ENCODE data around the gene PFDN6.
"Not testable (repeated sequence)": the region's sequence is repeated elsewhere in the genome, so short reads cannot be mapped to it uniquely, and the experiment has no call there.

The PFDN6 gene

DNA sequence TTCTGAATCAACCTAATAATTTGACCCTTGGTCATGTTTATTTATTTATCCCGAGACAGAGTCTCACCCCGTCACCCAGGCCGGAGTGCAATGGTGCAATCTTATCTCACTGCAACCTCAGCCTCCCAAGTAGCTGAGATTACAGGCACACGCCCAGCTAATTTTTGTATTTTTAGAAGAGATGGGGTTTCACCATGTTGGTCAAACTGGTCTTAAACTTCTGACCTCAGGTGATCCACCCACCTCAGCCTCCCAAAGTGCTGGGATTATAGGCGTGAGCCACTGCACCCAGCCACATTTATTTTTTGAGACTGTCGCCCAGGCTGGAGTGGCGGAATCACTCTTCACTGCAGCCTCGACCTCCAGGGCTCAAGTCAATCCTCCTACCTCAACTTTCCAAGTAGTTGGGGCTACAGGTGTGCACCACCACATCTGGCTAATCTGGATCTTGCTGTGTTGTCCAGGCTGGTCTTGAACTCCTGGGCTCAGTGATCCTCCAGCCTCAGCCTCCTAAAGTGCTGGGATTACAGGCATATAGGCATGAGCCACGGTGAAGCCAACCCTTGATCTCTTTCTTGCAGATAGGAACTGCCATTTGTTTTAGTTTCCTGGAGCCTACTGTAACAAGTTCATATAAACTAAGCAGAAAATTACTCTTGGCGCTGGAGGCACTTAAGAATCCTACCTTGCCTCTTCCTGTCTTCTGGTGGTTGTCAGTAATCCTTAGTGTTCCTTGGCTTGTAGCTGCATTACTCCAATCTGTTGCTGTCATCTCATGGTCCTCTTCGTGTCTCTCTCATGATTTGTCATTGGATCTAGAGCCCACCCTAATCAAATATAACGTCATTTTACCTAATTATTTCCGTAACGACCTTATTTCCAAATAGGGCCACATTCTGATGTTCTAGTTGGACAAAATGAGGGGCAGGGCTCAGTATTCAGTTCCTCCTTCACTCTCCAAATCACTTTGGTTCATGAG, 15.2 kb upstream of the PFDN6 start:
- DNase-seq (ENCODE audit: low read depth), result no peak

DNA sequence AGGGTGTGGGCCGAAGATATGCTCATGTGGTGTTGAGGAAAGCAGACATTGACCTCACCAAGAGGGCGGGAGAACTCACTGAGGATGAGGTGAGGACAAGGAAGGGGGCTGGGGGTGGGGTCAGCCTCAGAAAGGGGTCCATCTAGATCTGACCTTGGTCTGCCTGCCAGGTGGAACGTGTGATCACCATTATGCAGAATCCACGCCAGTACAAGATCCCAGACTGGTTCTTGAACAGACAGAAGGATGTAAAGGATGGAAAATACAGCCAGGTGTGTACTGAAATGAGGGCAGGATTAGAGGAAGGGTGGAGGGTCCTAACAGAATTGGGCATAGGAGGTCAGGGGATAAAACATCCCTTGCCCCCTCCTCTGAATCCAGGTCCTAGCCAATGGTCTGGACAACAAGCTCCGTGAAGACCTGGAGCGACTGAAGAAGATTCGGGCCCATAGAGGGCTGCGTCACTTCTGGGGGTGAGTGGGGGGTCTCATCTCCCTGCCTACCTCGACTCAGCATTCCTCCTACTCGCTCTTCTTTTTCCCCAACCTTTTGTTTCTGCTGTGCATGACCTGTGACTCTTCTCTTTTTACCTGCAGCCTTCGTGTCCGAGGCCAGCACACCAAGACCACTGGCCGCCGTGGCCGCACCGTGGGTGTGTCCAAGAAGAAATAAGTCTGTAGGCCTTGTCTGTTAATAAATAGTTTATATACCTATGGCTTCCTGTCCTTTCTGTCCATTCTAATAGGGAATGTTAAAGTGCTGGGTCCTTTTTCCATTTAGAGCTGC, 13.4 kb upstream of the PFDN6 start:
- not testable (repeated sequence) for DNase-seq (ENCODE audit: low read depth)

DNA sequence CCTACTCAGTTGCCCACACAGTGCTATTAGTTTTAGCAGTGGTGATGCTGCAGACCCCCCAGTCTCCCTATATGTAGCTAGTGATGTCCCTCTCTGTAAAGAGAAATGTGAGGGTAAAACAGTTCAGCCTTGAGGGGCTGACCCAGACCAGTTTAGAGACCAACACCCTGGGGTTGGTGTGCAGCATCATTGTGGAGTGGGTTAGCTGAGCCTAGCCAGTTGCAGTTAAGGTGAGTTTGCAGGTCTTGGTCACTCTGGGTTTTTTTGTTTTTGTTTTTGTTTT, 12.9 kb upstream of the PFDN6 start:
- no peak for DNase-seq (ENCODE audit: low read depth)

DNA sequence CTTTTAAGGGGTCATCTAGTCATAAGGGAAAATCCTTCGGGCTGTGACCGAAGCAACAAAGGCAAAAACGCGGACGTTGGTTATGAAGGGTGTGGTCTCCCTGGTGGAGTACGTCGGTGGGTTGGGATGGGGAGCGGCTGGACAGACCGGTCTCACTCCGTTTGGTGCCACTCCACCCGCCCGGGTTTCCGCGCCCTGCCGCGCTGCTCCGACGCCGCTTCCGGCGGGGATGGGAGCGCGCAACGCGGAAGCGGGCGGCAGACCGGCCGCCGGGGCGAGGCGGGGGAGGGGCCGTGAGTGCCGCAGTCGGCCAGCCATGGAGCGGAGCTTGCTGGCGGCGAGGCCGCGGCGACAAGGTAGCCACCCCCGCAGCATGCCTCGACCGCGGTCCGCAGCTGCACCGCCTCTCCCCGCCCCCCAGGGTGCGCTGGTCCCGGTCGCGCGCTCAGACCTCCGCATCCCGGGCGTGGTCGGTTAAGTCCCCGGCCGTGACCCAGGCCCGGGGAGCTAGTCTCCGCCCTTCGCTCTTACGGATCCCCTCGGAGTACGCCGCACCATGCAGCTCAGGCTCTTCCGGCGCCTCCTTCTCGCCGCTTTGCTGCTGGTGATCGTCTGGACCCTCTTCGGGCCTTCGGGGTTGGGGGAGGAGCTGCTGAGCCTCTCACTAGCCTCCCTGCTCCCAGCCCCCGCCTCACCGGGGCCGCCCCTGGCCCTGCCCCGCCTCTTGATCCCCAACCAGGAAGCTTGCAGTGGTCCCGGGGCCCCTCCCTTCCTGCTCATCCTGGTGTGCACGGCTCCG, 12.3 kb upstream of the PFDN6 start, which contains the start of gene B3GALT4:
TSS of gene B3GALT4 (plus strand) at position 260 of the 799 bp plus-strand sequence. CDS start at position 557, 297 bp downstream.
- peak; percentile 86 for DNase-seq (ENCODE audit: low read depth)

DNA sequence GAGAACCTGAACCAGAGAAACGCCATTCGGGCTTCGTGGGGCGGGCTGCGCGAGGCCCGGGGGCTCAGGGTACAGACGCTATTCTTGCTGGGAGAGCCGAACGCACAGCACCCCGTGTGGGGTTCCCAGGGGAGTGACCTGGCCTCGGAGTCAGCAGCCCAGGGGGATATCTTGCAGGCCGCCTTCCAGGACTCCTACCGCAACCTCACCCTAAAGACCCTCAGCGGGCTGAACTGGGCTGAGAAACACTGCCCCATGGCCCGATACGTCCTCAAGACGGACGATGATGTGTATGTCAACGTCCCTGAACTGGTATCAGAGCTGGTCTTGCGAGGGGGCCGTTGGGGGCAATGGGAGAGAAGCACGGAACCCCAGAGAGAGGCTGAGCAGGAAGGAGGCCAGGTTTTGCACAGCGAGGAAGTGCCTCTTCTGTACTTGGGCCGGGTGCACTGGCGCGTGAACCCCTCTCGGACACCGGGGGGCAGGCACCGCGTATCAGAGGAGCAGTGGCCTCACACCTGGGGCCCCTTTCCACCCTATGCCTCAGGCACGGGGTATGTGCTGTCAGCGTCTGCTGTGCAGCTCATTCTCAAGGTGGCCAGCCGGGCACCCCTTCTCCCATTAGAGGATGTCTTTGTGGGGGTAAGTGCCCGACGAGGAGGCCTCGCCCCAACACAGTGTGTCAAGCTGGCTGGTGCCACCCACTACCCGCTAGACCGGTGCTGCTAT, 11.6 kb upstream of the PFDN6 start:
- no peak for DNase-seq (ENCODE audit: low read depth)

DNA sequence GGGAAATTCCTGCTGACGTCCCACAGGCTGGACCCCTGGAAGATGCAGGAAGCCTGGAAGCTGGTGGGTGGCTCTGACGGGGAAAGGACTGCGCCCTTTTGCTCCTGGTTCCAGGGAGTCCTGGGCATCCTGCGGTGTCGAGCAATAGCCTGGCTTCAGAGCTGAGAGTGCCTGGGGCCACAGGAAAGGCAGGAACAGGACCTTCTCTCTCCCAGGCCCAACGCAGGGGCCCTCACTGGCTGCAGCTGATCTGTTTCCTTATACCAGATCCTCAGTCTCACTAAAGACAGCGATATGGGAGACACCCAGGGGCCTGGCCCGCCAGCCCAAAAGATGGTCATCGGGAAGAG, 11.0 kb upstream of the PFDN6 start:
- no peak for DNase-seq (ENCODE audit: low read depth)

DNA sequence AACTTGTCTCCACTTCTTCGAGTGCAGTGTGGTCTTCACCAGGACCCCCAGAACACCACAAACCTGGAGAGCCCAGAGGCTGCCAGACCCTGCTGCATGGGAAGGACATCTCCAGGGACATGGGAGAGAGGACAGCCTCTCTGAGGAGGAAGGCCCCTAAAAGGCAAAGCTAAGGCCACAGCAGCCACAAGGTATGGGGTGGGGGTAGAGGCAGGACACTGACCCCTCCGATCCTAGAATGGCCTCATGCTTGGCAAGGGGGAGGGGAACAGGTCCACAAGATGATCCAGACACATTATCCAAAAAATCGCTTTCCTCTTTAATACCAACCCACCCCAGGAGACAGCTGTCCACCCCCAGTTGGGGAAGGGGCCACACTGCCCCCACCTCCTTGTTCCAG, 10.6 kb upstream of the PFDN6 start:
- no peak for DNase-seq (ENCODE audit: low read depth)

DNA sequence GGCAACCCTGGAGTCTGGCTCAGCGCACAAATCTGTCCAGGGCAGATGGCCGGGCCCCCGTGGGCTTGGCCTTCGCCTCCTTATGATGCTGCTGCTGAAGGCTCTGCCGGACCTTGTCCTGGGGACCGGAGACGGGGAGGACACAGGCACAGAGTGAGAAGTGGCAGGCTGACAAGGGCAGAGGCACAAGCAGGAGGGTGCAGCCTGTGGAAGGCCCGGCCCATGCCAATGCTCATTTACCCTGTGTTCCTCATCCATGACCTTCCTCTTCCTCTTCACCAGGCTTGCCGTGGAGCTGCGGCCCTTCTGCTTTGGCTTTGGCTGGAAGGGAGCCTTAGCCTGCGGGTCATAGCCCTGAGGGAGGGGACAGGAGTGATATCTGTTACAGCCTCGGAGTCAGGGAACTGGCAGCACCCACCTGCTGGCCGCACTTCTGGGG, 10.1 kb upstream of the PFDN6 start:
- no peak for DNase-seq (ENCODE audit: low read depth)

DNA sequence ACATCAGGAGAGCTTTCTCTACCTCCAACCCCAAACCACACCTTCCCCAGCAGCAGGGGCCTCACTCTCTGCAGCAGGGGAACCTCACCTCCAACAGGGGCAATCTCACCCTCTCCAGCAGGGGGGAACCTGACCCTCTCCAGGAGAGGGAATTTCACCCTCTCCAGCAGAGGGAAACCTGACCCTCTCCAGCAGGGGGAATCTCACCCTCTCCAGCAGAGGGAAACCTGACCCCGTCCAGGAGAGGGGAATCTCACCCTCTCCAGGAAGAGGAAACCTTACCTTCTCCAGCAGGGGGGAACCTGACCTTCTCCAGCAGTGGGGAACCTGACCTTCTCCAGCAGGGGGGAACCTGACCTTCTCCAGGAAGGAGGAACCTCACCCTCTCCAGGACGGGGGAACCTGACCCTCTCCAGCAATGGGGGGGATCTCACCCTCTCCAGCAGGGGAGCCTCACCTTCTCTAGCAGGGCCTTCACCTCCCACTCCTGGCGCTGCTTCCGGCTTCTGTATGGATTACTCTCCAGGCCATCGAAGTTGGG, 9.4 kb upstream of the PFDN6 start:
- DNase-seq (ENCODE audit: low read depth), result no peak

DNA sequence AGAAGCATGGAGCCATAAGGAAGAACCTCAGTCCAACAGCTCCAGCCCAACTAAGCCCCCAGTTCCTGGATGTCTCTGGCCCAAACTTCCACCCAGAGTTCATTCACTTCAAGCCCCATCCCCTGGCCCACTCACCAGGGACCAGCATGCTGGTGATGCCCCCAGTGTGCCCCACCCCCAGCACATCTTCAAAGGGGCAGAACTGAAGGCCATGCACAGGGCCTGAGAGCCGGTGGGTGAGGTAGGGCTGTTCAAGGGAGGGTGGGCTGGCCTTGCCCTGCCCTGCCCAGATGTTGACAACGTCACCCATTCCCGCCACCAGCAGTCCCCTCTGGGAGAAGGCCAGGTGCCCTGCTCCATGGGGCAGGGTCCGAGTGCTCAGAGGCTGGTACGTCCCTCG, 8.9 kb upstream of the PFDN6 start:
- DNase-seq (ENCODE audit: low read depth), result no peak

DNA sequence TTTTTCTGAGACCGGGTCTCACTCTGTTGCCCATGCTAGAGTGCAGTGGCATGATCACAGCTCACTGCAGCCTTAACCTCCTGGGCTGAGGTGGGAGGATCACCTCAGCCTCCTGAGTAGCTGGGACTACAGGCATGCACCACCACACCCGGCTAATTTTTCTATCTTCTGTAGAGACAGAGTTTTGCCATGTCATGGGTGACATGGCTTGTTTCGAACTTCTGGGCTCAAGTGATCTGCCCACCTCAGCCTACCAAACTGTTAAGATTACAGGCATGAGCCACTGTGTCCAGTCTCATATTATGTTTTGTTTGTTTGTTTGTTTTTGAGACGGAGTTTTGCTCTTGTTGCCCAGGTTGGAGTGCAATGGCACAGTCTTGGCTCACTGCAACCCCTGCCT, 4.2 kb upstream of the PFDN6 start:
- not testable (repeated sequence) for DNase-seq (ENCODE audit: low read depth)

DNA sequence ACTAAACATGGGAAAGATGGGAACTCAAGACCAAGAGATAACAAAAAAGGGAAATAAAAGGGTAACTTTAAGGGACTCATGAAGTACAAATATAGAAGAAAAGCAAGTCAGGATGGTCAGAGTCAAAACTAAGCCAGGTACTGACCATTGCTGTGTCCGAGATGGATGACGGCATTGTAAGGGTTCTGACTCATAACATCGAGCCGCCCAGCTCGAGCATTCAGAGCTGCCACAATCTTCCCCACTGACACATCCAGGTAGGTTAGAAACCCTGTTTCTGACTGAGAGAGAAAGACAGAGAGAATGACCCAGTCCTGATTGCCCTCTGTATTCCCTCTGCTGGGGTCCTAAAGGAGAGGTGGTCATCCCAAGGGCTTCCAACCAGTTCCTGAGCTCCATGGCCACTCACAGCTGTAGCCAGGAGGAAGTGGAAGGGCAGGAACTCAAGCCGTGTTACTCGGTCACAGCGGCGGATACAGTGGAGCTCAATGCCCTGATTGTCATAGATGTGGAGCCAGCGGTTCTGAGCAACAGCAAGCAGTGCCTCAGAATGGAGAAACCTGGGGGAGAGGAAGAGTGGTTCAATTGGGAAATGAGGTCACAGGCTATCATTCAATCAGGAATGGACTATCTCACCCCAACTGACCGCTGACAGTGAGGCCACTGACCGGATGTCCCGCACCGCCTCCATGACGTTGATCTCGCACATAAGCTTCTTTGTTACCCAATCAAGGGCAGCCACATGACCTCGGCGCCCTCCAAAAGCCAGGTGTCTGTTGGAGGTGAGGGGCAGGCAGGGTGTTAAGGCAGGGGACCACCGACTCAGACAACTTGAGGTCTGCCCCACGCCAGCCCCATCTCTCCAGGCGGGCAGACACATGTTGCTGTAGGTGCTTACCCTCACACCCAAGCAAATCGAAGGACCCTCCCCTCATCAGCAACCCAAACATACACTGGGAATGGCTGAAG, 2.2 kb upstream of the PFDN6 start:
- DNase-seq (ENCODE audit: low read depth), result no peak

DNA sequence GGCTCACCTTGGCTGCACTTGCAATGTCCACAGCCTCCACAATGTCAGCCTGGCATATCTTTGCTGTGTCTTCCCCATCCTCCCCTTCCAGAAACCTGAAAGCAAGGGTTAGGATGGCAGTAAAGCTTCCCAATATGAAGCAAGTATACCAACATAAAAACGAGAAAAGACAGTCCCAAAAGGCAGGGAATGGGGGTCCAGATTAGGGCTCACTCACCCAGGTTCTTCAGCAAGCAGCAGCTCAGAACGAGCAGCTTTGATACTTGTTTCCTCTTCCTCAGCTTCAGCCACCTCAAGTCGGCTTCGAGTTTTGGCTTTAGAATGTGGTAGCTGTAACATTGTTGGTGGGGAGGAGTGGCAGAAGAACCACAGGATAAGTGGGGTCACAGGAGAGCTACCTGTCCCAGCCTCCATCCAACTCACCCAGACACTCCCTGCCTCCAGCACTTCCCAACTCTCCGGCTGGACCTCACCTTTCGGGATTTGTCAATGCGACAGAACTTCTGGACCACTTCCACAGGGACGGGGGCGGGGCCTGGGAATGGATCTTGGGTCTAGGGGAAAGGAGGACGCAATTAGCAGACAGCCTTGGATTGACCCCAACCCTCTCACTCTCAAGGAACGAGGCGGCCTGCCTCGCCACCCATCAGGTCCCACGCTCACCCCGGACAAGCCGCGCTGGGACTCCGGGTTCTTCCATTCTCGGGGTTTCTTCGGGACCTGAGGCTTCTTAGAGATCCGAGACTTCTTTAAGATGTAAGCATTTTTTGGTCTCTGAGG, 1.1 kb upstream of the PFDN6 start:
- DNase-seq (ENCODE audit: low read depth), result no peak

DNA sequence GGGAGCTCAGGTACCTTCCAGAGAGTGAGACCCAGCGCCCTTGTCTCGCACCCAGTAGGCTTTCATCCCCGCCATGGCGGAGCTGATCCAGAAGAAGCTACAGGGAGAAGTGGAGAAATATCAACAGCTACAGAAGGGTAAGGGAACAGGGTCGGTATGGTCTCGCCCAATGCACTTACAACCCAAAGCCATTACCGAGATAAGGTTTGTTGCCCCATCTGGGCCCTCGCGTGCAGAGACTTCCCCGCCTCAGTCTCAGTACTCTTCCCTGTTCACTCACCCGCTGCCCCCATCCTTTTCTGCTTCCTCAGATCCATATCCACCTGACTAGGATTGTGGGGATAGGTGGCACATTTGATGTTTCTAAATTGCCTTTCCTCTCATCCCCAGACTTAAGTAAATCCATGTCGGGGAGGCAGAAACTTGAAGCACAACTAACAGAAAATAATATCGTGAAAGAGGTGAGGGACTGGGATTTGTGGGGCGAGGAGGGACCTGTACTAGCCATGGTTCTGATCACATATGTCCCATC, 449 bp downstream of the PFDN6 start:
- no peak for DNase-seq (ENCODE audit: low read depth)

DNA sequence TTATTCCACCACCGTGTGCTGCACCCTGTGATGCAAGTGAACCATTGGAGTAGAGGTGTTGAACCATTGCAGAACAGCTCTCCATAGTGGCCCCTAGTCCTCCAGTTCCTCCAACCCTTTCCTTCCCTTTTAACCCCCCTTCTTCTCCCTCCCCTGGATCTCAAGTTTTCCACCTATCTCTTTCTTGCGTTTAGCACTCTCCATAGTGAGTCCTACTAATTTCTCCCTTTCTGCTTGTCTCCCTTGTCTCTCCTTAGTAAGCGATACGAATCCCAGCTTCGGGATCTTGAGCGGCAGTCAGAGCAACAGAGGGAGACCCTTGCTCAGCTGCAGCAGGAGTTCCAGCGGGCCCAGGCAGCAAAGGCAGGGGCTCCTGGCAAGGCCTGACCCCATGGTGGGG, 1.1 kb downstream of the PFDN6 start:
- DNase-seq (ENCODE audit: low read depth), result no peak

DNA sequence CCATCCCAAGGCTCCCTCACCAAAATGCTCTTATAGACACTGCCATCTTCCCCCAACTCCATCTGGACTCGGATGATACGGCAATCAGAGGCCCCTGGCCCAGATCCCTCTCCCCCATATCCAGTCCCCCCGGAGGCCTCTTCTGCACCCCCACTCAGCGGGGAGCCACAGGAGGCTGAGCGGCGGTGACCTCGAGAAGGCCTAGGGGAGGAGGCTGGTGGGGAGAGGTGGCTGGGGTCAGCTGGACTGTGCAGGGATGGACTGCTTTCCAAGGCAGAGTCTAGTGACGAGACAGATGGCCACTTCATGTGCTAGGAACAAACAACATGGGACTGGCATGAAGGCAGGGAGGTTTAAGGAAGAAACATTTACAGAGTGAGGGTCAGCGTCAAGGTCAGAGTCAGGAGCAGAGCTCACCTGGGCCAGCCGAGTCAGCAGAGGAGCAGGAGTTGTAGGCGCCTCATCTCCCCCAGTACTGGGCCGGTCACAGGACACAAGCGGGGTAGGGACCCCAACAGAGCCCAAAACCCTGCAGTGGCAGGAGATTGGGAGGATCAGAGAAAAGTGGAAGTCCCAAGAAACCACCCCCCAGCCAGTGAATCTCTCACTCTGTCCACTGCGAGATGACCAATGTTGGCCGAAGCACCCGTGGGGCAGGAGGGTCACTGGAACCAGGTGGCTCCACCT, 3.7 kb downstream of the PFDN6 start:
- DNase-seq (ENCODE audit: low read depth), result no peak

DNA sequence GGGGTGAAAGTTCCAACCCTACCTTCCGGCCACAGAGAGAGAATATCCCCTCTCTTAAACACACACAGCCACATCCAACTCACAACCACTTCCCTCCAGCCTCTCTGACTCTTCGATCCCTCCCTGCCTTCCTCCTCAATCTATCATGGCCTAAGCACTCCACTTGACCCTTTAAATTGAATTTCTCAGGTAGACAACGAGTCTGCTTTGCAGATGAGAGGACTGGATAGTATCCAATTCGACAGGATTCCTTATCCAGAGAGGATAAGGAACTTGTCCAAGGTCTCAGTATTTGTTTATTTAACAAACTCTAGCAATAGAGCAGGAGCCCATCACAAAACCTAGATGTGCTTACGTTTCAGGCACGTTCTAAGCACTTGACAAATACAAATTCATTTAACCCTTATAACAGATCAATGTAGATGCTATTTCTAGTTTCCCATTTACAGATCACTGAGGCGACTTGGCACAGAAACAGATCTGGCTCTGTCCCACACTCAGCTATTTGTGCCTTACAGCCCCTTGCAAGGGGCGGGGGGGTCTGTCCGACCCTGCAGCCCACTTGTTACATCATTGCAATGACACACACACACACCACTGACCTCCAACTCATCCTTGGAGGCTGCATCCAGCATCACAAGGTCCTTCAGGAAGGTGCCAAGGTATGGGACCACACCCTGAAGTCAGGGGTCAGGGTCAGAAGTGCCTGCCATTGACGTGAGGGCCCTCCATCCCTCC, 4.9 kb downstream of the PFDN6 start:
- DNase-seq (ENCODE audit: low read depth), result no peak

Data from CMK (cell line).